Gastrocnemius medialis (tissue), 4 donors: ENCODE results near the gene LARP4.

Source experiments
- CTCF ChIP-seq, 5 experiments: fragments of 450-650 bp in 3 of 5; fragments of 200-600 bp in 2 of 5; sonication (generic) in 2 of 5; IDR thresholded peaks in 4 of 5; conservative IDR thresholded peaks in 1 of 5; 1 replicate in 4 of 5; 2 replicates in 1 of 5; pipeline ENCODE4 v1.5.1; 2016 to 2019; ENCODE audit warnings: antibody characterized with exemption in 5 of 5, mild to moderate bottlenecking in 3 of 5, moderate library complexity in 3 of 5
- POLR2A ChIP-seq, 2 donors: fragments of 450-650 bp; IDR thresholded peaks; one replicate each; pipeline ENCODE4 v1.6.1; 2017; ENCODE audit warnings: antibody characterized with exemption in 2 of 2, mild to moderate bottlenecking in 2 of 2, moderate library complexity in 2 of 2

- no peak for TF ChIP-seq POLR2A (IDR thresholded peaks at IDR 0.05)
- no peak for TF ChIP-seq CTCF (IDR thresholded peaks at IDR 0.05 in 4 of 5, conservative IDR thresholded peaks at IDR 0.05 in 1 of 5)
Measured at GRCh38 chr12:50524621-50525020, 123.9 kb downstream of the LARP4 start.
